IMR-90 (cell line): ENCODE measurements around the gene ABI3BP. TPM values are rescaled to one million over a fixed set of nuclear protein-coding genes. Genes with fewer than 3 reads are reported as not detected.

ENCODE experiments used
- ATAC-seq: fragments of 200-7000 bp; cut with Tn5 transposase; 2 replicates; pipeline ENCODE4 v1.9.1; 2020; ENCODE audit warnings: low read depth, mild to moderate bottlenecking, moderate library complexity
- BruUV-seq: library from RNA; stranded (reverse); fragments of 400-500 nt; replicated peaks from 2 replicates; lab custom pipeline; 2021; lab: Mats Ljungman, UMichigan
- CTCF ChIA-PET: fragments of 300-600 bp; formaldehyde crosslinking; extraction: SDS; loops from one replicate; lab custom pipeline; 2021; ENCODE audit warnings: antibody characterized with exemption; lab: Yijun Ruan, JAX
- POLR2A ChIA-PET: fragments of 300-600 bp; sonication (Branson Sonifier 250); formaldehyde crosslinking; loops from one replicate; lab custom pipeline; 2022; ENCODE audit warnings: antibody characterized with exemption; ENCODE audit not compliant: unreplicated experiment; lab: Charles Lee
- DNase-seq: peaks from one replicate; pipeline ENCODE4 v3.0.0; 2013
- H2AFZ ChIP-seq: replicated peaks from 2 replicates; pipeline ENCODE3; 2013; ENCODE audit warnings: low read length, mild to moderate bottlenecking; ENCODE audit not compliant: poor library complexity
- H2AK5ac ChIP-seq: 2 replicates; pipeline ENCODE4 v1.6.1; 2013; ENCODE audit warnings: low read depth, low read length, inconsistent platforms
- H2AK9ac ChIP-seq: replicated peaks from 2 replicates; pipeline ENCODE3; 2013; ENCODE audit warnings: mild to moderate bottlenecking, low read depth, low read length, moderate library complexity; ENCODE audit not compliant: poor library complexity
- H2BK120ac ChIP-seq: 2 replicates; pipeline ENCODE4 v1.6.1; 2013; ENCODE audit warnings: low read depth, low read length, inconsistent platforms
- H2BK15ac ChIP-seq: 3 replicates; pipeline ENCODE4 v1.6.1; 2013; ENCODE audit warnings: low read depth, low read length, inconsistent platforms
- H2BK20ac ChIP-seq: 2 replicates; pipeline ENCODE4 v1.6.1; 2013; ENCODE audit warnings: low read depth, mild to moderate bottlenecking, inconsistent platforms, low read length, moderate library complexity
- H2BK5ac ChIP-seq: 2 replicates; pipeline ENCODE4 v1.6.1; 2013; ENCODE audit warnings: mild to moderate bottlenecking, low read depth, low read length, inconsistent platforms; ENCODE audit not compliant: poor library complexity, severe bottlenecking
- H3K14ac ChIP-seq: replicated peaks from 2 replicates; pipeline ENCODE4 v1.6.1; 2013; ENCODE audit warnings: low read depth, low read length, inconsistent platforms
- H3K18ac ChIP-seq: 2 replicates; pipeline ENCODE4 v1.6.1; 2013; ENCODE audit warnings: low read depth, low read length, control low read depth
- H3K23ac ChIP-seq: 2 replicates; pipeline ENCODE4 v1.6.1; 2013; ENCODE audit warnings: low read depth, low read length, inconsistent platforms
- H3K27ac ChIP-seq: 2 replicates; pipeline ENCODE4 v1.5.1; 2013; ENCODE audit warnings: mild to moderate bottlenecking, control low read depth, low read length; ENCODE audit not compliant: insufficient read depth
- H3K27me3 ChIP-seq: 2 replicates; pipeline ENCODE4 v1.6.1; 2013; ENCODE audit warnings: low read length; ENCODE audit not compliant: control insufficient read depth, insufficient read depth
- H3K36me3 ChIP-seq: 2 replicates; pipeline ENCODE4 v1.6.1; 2013; ENCODE audit warnings: low read length, mixed read lengths; ENCODE audit not compliant: control insufficient read depth, insufficient read depth
- H3K4ac ChIP-seq: 2 replicates; pipeline ENCODE4 v1.6.1; 2013; ENCODE audit warnings: low read depth, low read length, inconsistent platforms
- H3K4me1 ChIP-seq: 2 replicates; pipeline ENCODE4 v1.6.1; 2013; ENCODE audit warnings: low read length, mixed read lengths; ENCODE audit not compliant: control insufficient read depth, insufficient read depth
- H3K4me2 ChIP-seq: 2 replicates; pipeline ENCODE4 v1.6.1; 2013; ENCODE audit warnings: low read depth, mild to moderate bottlenecking, control low read depth, low read length, moderate library complexity
- H3K4me3 ChIP-seq: 2 replicates; pipeline ENCODE4 v1.5.1; 2013; ENCODE audit warnings: low read depth, mild to moderate bottlenecking, control low read depth, low read length, moderate library complexity; ENCODE audit not compliant: insufficient read depth
- H3K56ac ChIP-seq: 2 replicates; pipeline ENCODE4 v1.6.1; 2013; ENCODE audit warnings: low read length, inconsistent platforms; ENCODE audit not compliant: insufficient read depth; ENCODE audit errors: extremely low read depth
- H3K79me1 ChIP-seq, 2 experiments: 2 replicates each; pipeline ENCODE4 v1.6.1; 2013; ENCODE audit warnings: low read length in 2 of 2, inconsistent platforms in 1 of 2, low read depth in 1 of 2
- H3K9ac ChIP-seq: 2 replicates; pipeline ENCODE4 v1.6.1; 2013; ENCODE audit warnings: low read depth, low read length, control low read depth
- H3K9me1 ChIP-seq: 2 replicates; pipeline ENCODE4 v1.6.1; 2013; ENCODE audit warnings: low read length, inconsistent platforms; ENCODE audit not compliant: insufficient read depth
- H3K9me3 ChIP-seq: 2 replicates; pipeline ENCODE4 v1.6.1; 2013; ENCODE audit warnings: low read length; ENCODE audit not compliant: control insufficient read depth, insufficient read depth
- H4K20me1 ChIP-seq: 2 replicates; pipeline ENCODE4 v1.6.1; 2013; ENCODE audit warnings: low read length, inconsistent platforms; ENCODE audit not compliant: insufficient read depth
- H4K5ac ChIP-seq: 2 replicates; pipeline ENCODE4 v1.6.1; 2013; ENCODE audit warnings: mild to moderate bottlenecking, low read depth, low read length, control low read depth
- H4K8ac ChIP-seq, 2 experiments: 2 replicates each; pipeline ENCODE4 v1.6.1; 2013; ENCODE audit warnings: low read depth in 2 of 2, low read length in 2 of 2, control low read depth in 1 of 2, inconsistent platforms in 1 of 2
- H4K91ac ChIP-seq: 2 replicates; pipeline ENCODE4 v1.6.1; 2013; ENCODE audit warnings: low read depth, low read length, inconsistent platforms; ENCODE audit not compliant: insufficient read depth
- BHLHE40 ChIP-seq: fragments of 150-350 bp; IDR thresholded peaks from 2 replicates; pipeline ENCODE4 v1.6.1; 2016; ENCODE audit warnings: mild to moderate bottlenecking, low read depth, low read length
- CEBPB ChIP-seq: IDR thresholded peaks from 2 replicates; pipeline ENCODE4 v1.6.1; 2012; ENCODE audit warnings: low read depth, low read length, improper control_type of control experiment
- CHD1 ChIP-seq: IDR thresholded peaks from 2 replicates; pipeline ENCODE4 v1.6.1; 2012; ENCODE audit warnings: low read depth, low read length, improper control_type of control experiment
- MAZ ChIP-seq: IDR thresholded peaks from 2 replicates; pipeline ENCODE4 v1.6.1; 2012; ENCODE audit warnings: low read depth, mild to moderate bottlenecking, low read length, improper control_type of control experiment, moderate library complexity, borderline replicate concordance
- MXI1 ChIP-seq: IDR thresholded peaks from 2 replicates; pipeline ENCODE4 v1.6.1; 2012; ENCODE audit warnings: low read depth, mild to moderate bottlenecking, low read length, moderate library complexity, borderline replicate concordance
- NFE2L2 ChIP-seq: fragments of 150-350 bp; IDR thresholded peaks from 2 replicates; pipeline ENCODE4 v1.6.1; 2016; ENCODE audit warnings: low read depth, mild to moderate bottlenecking, low read length
- POLR2A ChIP-seq: IDR thresholded peaks from 2 replicates; pipeline ENCODE4 v1.6.1; 2012; ENCODE audit warnings: mild to moderate bottlenecking, low read depth, low read length
- RAD21 ChIP-seq: IDR thresholded peaks from 2 replicates; pipeline ENCODE4 v1.6.1; 2012; ENCODE audit warnings: low read length, improper control_type of control experiment
- RCOR1 ChIP-seq: IDR thresholded peaks from 2 replicates; pipeline ENCODE4 v1.6.1; 2012; ENCODE audit warnings: mild to moderate bottlenecking, low read length, improper control_type of control experiment; ENCODE audit not compliant: insufficient replicate concordance
- RFX5 ChIP-seq: IDR thresholded peaks from 2 replicates; pipeline ENCODE4 v1.8.0; 2012; ENCODE audit warnings: low read depth, mild to moderate bottlenecking, low read length, moderate library complexity
- SMC3 ChIP-seq: fragments of 150-350 bp; IDR thresholded peaks from 2 replicates; pipeline ENCODE4 v1.6.1; 2016; ENCODE audit warnings: low read depth, mild to moderate bottlenecking, antibody characterized with exemption, low read length, moderate library complexity
- WGBS, 2 experiments: methylation state at CpG; one replicate each; pipeline versions ENCODE4 v1.1.5 to v1.1.7; 2013; ENCODE audit warnings: missing lambda C conversion rate in 2 of 2; ENCODE audit not compliant: insufficient read length in 1 of 2; ENCODE audit errors: extremely low coverage in 2 of 2; 5-methylcytosine and 5-hydroxymethylcytosine counted together
- dilution Hi-C: fragments of 300-500 bp; cut with HindIII; formaldehyde crosslinking; loops from one replicate; pipeline ENCODE4 v1.14.3; 2018; ENCODE audit warnings: low sequenced_read_pairs; ENCODE audit not compliant: unreplicated experiment
- in situ Hi-C: fragments of 300-500 bp; cut with MboI; formaldehyde crosslinking; loops from 3 replicates; pipeline ENCODE4 v1.14.3; 2019; ENCODE audit warnings: low sequenced_read_pairs, inconsistent platforms, mixed read lengths
- intact Hi-C: fragments of 100-400 bp; cut with micrococcal nuclease; formaldehyde crosslinking; loops from 2 replicates; pipeline ENCODE4 v1.10.0; 2022
- polyA plus RNA-seq, 3 experiments: library from polyadenylated mRNA; depleted of rRNA; stranded (reverse); fragments of >200 nt; gene quantifications; 2 replicates each; pipeline ENCODE4 v1.2.3, GENCODE V29; 2012; ENCODE audit warnings: low replicate concordance in 1 of 3
- total RNA-seq: library from RNA; depleted of rRNA; stranded (reverse); fragments of >200 nt; gene quantifications from 2 replicates; pipeline ENCODE4 v1.2.3, GENCODE V29; 2012
- TF ChIP-seq, protein P1 (sequence below): fragments of 150-350 bp; IDR thresholded peaks from 2 replicates; pipeline ENCODE4 v1.6.1; 2017; ENCODE audit warnings: mild to moderate bottlenecking, antibody characterized with exemption, low read length, low read depth
- TF ChIP-seq, protein P2 (sequence below): conservative IDR thresholded peaks from 2 replicates; pipeline ENCODE4 v1.5.1; 2012; ENCODE audit warnings: mild to moderate bottlenecking, low read depth, low read length, improper control_type of control experiment

The ABI3BP gene
- total and polyA plus RNA-seq, 2 of the 4 experiments (the other 2 are of a cell fraction): 3.0 to 26.7 TPM

DNA sequence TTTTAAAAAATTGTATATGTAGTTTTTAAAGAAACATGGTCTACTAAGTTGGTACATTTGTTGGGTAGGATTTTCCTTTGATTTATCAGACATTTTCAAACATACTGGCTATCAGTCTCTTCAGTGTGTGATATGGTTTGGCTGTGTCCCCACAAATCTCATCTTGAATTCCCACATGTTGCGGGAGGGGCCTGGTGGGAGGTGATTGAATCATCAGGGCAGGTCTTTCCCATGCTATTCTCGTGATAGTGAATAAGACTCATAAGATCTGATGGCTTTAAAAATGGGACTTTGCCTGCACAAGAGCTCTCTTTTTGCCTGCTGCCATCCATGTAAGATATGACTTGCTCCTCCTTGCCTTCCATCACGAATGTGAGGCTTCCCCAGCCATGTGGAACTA, 121.9 kb downstream of the ABI3BP start:
- ChIA-PET CTCF (interaction anchor here (0.6 kb wide), 1 partner anchor 148 kb away, joined by 3 read pairs; no protein-coding TSS in a partner anchor), POLR2A (no interaction called here)
- Histone ChIP-seq H3K56ac (no peak overlapping the region), H3K4me3 (no peak overlapping the region), H4K5ac (no peak overlapping the region), H4K8ac (no peak overlapping the region), H3K4me1 (no peaks in the 10 kb centered on the region), H3K23ac (no peak overlapping the region), H2BK120ac (no peak overlapping the region), H4K91ac (no peak overlapping the region), H3K9ac (no peak overlapping the region), H4K20me1 (no peaks in the 10 kb centered on the region), H2BK5ac (no peak overlapping the region), H2BK15ac (no peak overlapping the region), H3K27ac (no peak overlapping the region), H2BK20ac (no peak overlapping the region), H3K9me3 (no peaks in the 10 kb centered on the region), H3K27me3 (peaks cover 2% of the 10 kb centered on the region; the same call in 1 of the 2 replicates), H3K4ac (no peak overlapping the region), H3K79me1 (no peaks in the 10 kb centered on the region), H2AFZ (no peak overlapping the region), H3K14ac (no peak overlapping the region), H3K18ac (no peak overlapping the region), H3K9me1 (no peaks in the 10 kb centered on the region), H2AK9ac (no peak overlapping the region), H2AK5ac (no peak overlapping the region), H3K4me2 (no peak overlapping the region), H3K36me3 (no peaks in the 10 kb centered on the region)
- DNase-seq: no peak
- no peak for ATAC-seq
- intact Hi-C loops (no loop called here), dilution Hi-C loops (no loop called here), in situ Hi-C loops (no loop called here)
- TF ChIP-seq RAD21: no peak
- no peak for TF ChIP-seq MAZ
- TF ChIP-seq NFE2L2: no peak
- no peak for TF ChIP-seq POLR2A
- TF ChIP-seq, protein P1, sequence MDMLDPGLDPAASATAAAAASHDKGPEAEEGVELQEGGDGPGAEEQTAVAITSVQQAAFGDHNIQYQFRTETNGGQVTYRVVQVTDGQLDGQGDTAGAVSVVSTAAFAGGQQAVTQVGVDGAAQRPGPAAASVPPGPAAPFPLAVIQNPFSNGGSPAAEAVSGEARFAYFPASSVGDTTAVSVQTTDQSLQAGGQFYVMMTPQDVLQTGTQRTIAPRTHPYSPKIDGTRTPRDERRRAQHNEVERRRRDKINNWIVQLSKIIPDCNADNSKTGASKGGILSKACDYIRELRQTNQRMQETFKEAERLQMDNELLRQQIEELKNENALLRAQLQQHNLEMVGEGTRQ: no peak
- TF ChIP-seq, protein P2, sequence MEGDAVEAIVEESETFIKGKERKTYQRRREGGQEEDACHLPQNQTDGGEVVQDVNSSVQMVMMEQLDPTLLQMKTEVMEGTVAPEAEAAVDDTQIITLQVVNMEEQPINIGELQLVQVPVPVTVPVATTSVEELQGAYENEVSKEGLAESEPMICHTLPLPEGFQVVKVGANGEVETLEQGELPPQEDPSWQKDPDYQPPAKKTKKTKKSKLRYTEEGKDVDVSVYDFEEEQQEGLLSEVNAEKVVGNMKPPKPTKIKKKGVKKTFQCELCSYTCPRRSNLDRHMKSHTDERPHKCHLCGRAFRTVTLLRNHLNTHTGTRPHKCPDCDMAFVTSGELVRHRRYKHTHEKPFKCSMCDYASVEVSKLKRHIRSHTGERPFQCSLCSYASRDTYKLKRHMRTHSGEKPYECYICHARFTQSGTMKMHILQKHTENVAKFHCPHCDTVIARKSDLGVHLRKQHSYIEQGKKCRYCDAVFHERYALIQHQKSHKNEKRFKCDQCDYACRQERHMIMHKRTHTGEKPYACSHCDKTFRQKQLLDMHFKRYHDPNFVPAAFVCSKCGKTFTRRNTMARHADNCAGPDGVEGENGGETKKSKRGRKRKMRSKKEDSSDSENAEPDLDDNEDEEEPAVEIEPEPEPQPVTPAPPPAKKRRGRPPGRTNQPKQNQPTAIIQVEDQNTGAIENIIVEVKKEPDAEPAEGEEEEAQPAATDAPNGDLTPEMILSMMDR: no peak
- TF ChIP-seq CEBPB: no peak
- TF ChIP-seq RCOR1: no peak
- TF ChIP-seq MXI1: no peak
- no peak for TF ChIP-seq BHLHE40
- no peak for TF ChIP-seq RFX5
- no peak for TF ChIP-seq CHD1
- no peak for TF ChIP-seq SMC3
- WGBS, 2 experiments: no CpG with 5 or more reads among the region's 3 CpGs
- BruUV-seq: no TSS peak
